Measurements from ENCODE around the gene YPEL2.

GRCh38 chr17:59404471-59404870, 73.0 kb downstream of the YPEL2 start:
- TF ChIP-seq CTCF (IDR thresholded peaks at IDR 0.05; ENCODE audit: insufficient read depth, low read length, poor library complexity, severe bottlenecking), result no peak
- no peak for TF ChIP-seq EZH2phosphoT487 (conservative IDR thresholded peaks at IDR 0.05; ENCODE audit: low read length)

All from SU-DHL-6 (cell line).